GM12864 (cell line): ENCODE results near the gene RPP14.
A peak's percentile ranks its signal among the peaks of the same experiment; 100 is the strongest.

Source experiments
- DNase-seq: peaks from one replicate; pipeline ENCODE4 v3.0.0-alpha.2; 2011; ENCODE audit warnings: low read depth
- H3K4me3 ChIP-seq: 2 replicates; pipeline ENCODE4 v1.5.1; 2011; ENCODE audit warnings: mild to moderate bottlenecking, low read depth, low read length, control low read depth
- TF ChIP-seq, protein P1 (sequence below): IDR thresholded peaks from 2 replicates; pipeline ENCODE4 v1.5.1; 2011; ENCODE audit warnings: low read depth, mild to moderate bottlenecking, moderate library complexity, low read length, control low read depth, inconsistent platforms; ENCODE audit errors: missing control alignments

RPP14 gene

GRCh38 chr3:58305882-58306711 is at the start of gene RPP14, which contains the start of gene HTD2:
TSS of gene RPP14 (plus strand) at chr3:58306245. CDS start at chr3:58310330, 4,085 bp downstream.
TSS of gene HTD2 (plus strand) at chr3:58306520. CDS start at chr3:58317614, 11,094 bp downstream.
- TF ChIP-seq, protein P1, sequence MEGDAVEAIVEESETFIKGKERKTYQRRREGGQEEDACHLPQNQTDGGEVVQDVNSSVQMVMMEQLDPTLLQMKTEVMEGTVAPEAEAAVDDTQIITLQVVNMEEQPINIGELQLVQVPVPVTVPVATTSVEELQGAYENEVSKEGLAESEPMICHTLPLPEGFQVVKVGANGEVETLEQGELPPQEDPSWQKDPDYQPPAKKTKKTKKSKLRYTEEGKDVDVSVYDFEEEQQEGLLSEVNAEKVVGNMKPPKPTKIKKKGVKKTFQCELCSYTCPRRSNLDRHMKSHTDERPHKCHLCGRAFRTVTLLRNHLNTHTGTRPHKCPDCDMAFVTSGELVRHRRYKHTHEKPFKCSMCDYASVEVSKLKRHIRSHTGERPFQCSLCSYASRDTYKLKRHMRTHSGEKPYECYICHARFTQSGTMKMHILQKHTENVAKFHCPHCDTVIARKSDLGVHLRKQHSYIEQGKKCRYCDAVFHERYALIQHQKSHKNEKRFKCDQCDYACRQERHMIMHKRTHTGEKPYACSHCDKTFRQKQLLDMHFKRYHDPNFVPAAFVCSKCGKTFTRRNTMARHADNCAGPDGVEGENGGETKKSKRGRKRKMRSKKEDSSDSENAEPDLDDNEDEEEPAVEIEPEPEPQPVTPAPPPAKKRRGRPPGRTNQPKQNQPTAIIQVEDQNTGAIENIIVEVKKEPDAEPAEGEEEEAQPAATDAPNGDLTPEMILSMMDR: peak; percentile 95
- H3K4me3 ChIP-seq: peak within 1 kb of the TSS; percentile 79
- DNase-seq: peak; percentile 95

GRCh38 chr3:58256511-58256910 is 49.5 kb upstream of the RPP14 start:
- TF ChIP-seq, protein P1: no peak
- no peak overlapping the region for H3K4me3 ChIP-seq
- DNase-seq: no peak

DNA sequence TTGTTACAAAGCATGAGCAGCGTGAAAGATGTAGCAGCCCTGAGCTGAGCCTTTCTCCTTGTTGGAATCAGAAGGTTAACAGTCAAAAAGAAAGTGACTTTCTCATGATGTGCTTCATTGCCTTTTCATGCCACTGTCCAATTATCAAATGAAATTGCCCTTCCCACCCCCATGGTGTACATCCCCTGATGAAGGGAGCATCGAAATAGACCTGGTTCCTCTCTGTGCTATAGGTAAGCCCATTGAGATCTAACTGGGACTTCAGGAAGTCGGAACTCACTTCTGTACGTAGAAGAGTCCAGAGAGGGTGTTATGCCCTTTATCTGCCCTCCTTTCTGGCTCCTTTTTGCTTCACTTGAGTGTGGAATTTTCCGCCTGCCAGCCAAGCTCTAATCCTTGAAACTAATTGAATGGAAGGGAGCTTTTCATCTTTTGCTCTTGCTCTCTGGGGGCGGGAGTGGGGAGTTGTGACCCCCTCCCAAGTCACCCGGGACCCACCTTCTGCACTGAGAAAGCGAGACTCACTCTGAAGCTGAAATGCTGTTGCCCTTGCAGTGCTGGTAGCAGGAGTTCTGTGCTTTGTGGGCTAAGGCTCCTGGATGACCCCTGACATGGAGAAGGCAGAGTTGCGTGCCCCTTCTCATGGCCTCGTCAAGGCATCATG is 47.5 kb upstream of the RPP14 start:
- DNase-seq: no peak
- TF ChIP-seq, protein P1: no peak
- no peak overlapping the region for H3K4me3 ChIP-seq

- DNase-seq: no peak
- TF ChIP-seq, protein P1: no peak
- no peak overlapping the region for H3K4me3 ChIP-seq
Measured at GRCh38 chr3:58260261-58260731, 45.7 kb upstream of the RPP14 start.

DNA sequence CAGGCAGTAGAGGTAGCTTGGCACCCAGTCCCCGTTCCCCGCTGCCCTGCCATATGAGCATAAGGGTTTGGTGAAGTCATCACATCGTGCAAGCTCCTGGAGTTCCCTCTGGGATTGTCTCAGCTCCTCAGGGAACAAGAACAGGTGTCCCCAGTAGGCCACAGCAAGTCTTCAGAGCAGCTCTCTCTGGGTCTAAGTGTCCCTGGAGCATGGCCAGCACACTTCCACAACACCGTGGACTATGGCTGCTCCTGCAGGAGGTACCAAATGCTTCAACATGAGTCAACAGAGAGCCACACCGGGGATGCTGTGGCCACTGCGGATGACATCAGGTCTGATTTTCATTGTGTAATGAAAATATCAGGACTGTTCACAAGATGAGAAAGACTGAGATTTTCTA is 45.3 kb upstream of the RPP14 start:
- H3K4me3 ChIP-seq: no peak overlapping the region
- DNase-seq: no peak
- TF ChIP-seq, protein P1: no peak

GRCh38 chr3:58261954-58262666 is 43.9 kb upstream of the RPP14 start:
- H3K4me3 ChIP-seq: no peak overlapping the region
- no peak for DNase-seq
- TF ChIP-seq, protein P1: no peak
